Sigmoid colon (tissue), 7 donors: ENCODE results near the gene EXOSC9. TPM values are rescaled to one million over a fixed set of nuclear protein-coding genes. Genes with fewer than 3 reads are reported as not detected.

Experiments
- DNase-seq: peaks from one replicate; pipeline ENCODE4 v3.0.0-alpha.2; 2019
- H3K27ac ChIP-seq, 4 donors: fragments of 200-600 bp; sonication (generic); one replicate each; pipeline ENCODE4 v1.5.1; 2016 to 2019; ENCODE audit warnings: mild to moderate bottlenecking in 1 of 4
- H3K27me3 ChIP-seq, 3 donors: fragments of 200-600 bp; sonication (generic); one replicate each; pipeline ENCODE4 v1.5.1; 2019; ENCODE audit warnings: mild to moderate bottlenecking in 1 of 3
- H3K36me3 ChIP-seq, 4 donors: fragments of 200-600 bp; sonication (generic); one replicate each; pipeline ENCODE4 v1.5.1; 2016 to 2019
- H3K4me1 ChIP-seq, 4 donors: fragments of 200-600 bp; sonication (generic); one replicate each; pipeline ENCODE4 v1.5.1; 2017 to 2019
- H3K4me3 ChIP-seq, 4 donors: fragments of 200-600 bp; sonication (generic); one replicate each; pipeline ENCODE4 v1.5.1; 2017 to 2019; ENCODE audit warnings: mild to moderate bottlenecking in 2 of 4, moderate library complexity in 1 of 4
- H3K9me3 ChIP-seq, 4 donors: fragments of 200-600 bp in 3 of 4; sonication (generic) in 3 of 4; one replicate each; pipeline versions ENCODE4 v1.5.1 to v1.6.1; 2013 to 2019
- CTCF ChIP-seq, 4 experiments: fragments of 450-650 bp in 3 of 4; fragments of 200-600 bp in 1 of 4; IDR thresholded peaks; one replicate each; pipeline ENCODE4 v1.5.1; 2016 to 2019; ENCODE audit warnings: antibody characterized with exemption in 4 of 4, mild to moderate bottlenecking in 3 of 4, moderate library complexity in 2 of 4
- EP300 ChIP-seq, 4 donors: sonication (generic); formaldehyde crosslinking; IDR thresholded peaks; one replicate each; pipeline ENCODE4 v1.6.1; 2017; ENCODE audit warnings: antibody characterized with exemption in 4 of 4
- POLR2A ChIP-seq, 2 donors: fragments of 450-650 bp; IDR thresholded peaks; one replicate each; pipeline ENCODE4 v1.6.1; 2016; ENCODE audit warnings: antibody characterized with exemption in 2 of 2, mild to moderate bottlenecking in 2 of 2, moderate library complexity in 2 of 2
- POLR2AphosphoS5 ChIP-seq, 4 donors: sonication (generic); formaldehyde crosslinking; IDR thresholded peaks; one replicate each; pipeline ENCODE4 v1.6.1; 2017; ENCODE audit warnings: antibody characterized with exemption in 4 of 4
- WGBS, 2 donors: extraction: QIAGEN DNeasy Blood & Tissue Kit; methylation state at CpG; one replicate each; pipeline ENCODE4 v1.1.7; 2013; 5-methylcytosine and 5-hydroxymethylcytosine counted together
- intact Hi-C: fragments of 100-400 bp; cut with DNase I; formaldehyde crosslinking; loops from one replicate; pipeline ENCODE4 v1.15.1; 2023
- polyA plus RNA-seq, 3 donors: library from polyadenylated mRNA; stranded (reverse); fragments of 200-250 nt; gene quantifications; one replicate each; pipeline ENCODE4 v1.2.3, GENCODE V29; 2013
- total RNA-seq, 4 donors: library from RNA; depleted of rRNA; stranded (reverse); fragments of >200 nt; gene quantifications; one replicate each; pipeline ENCODE4 v1.1.0, GENCODE V29; 2016
- donor health status: healthy with polysubstance abuse.
- donor health status: Bipolar disorder and iron deficiency.
- donor health status: healthy.

Gene EXOSC9
- total and polyA plus RNA-seq, 7 donors: 8.3 to 25.3 (median 16.2) TPM

GRCh38 chr4:121767166-121767565, 34.0 kb upstream of the EXOSC9 start:
- H3K27me3 ChIP-seq: peaks cover 8 to 34% (median 17%) of the 10 kb centered on the region in 3 donors
- no peak for TF ChIP-seq POLR2AphosphoS5 (IDR thresholded peaks at IDR 0.05)
- no peak for TF ChIP-seq POLR2A (IDR thresholded peaks at IDR 0.05)
- TF ChIP-seq CTCF (IDR thresholded peaks at IDR 0.05): no peak
- no peak for TF ChIP-seq EP300 (IDR thresholded peaks at IDR 0.05)
- WGBS, 2 donors: 81 to 92% methylated on average over 4 of the region's 4 CpGs

GRCh38 chr4:121769341-121769740, 31.8 kb upstream of the EXOSC9 start:
- TF ChIP-seq EP300 (IDR thresholded peaks at IDR 0.05) (no peak), CTCF (IDR thresholded peaks at IDR 0.05) (no peak), POLR2A (IDR thresholded peaks at IDR 0.05) (no peak), POLR2AphosphoS5 (IDR thresholded peaks at IDR 0.05) (no peak)
- Histone ChIP-seq H3K27ac (no peak overlapping the region), H3K4me1 (peaks cover 0 to 9% (median 7%) of the 10 kb centered on the region in 4 donors), H3K4me3 (no peak overlapping the region), H3K36me3 (no peaks in the 10 kb centered on the region), H3K9me3 (no peaks in the 10 kb centered on the region), H3K27me3 (peaks cover 7 to 20% (median 11%) of the 10 kb centered on the region in 3 donors)
- no peak for DNase-seq
- intact Hi-C loops: no loop called here
- WGBS, 2 donors: 90 to 94% methylated on average over 2 of the region's 2 CpGs

More at GRCh38 chr4:121767166-121767565, 34.0 kb upstream of the EXOSC9 start:
- H3K36me3 ChIP-seq: no peaks in the 10 kb centered on the region
- intact Hi-C loops: no loop called here
- H3K4me3 ChIP-seq: no peak overlapping the region
- H3K27ac ChIP-seq: no peak overlapping the region
- DNase-seq: no peak
- peaks cover 0 to 10% (median 7%) of the 10 kb centered on the region in 4 donors for H3K4me1 ChIP-seq
- no peaks in the 10 kb centered on the region for H3K9me3 ChIP-seq

GRCh38 chr4:121771869-121772268, 29.3 kb upstream of the EXOSC9 start:
- TF ChIP-seq EP300 (IDR thresholded peaks at IDR 0.05) (no peak), POLR2AphosphoS5 (IDR thresholded peaks at IDR 0.05) (no peak)
- DNase-seq: no peak
- WGBS, 2 donors: 86 to 98% methylated on average over 1 of the region's 1 CpG
- no peak overlapping the region for H3K4me3 ChIP-seq
- H3K27ac ChIP-seq: no peak overlapping the region
- H3K36me3 ChIP-seq: no peaks in the 10 kb centered on the region
- H3K27me3 ChIP-seq: peaks cover 0 to 3% (median 0%) of the 10 kb centered on the region in 3 donors
- no peaks in the 10 kb centered on the region for H3K4me1 ChIP-seq
- H3K9me3 ChIP-seq: no peaks in the 10 kb centered on the region
- intact Hi-C loops: no loop called here

GRCh38 chr4:121773883-121774282, 27.2 kb upstream of the EXOSC9 start:
- Histone ChIP-seq H3K36me3 (no peaks in the 10 kb centered on the region), H3K4me3 (no peak overlapping the region), H3K4me1 (no peaks in the 10 kb centered on the region), H3K9me3 (no peaks in the 10 kb centered on the region), H3K27me3 (no peaks in the 10 kb centered on the region), H3K27ac (no peak overlapping the region)
- TF ChIP-seq POLR2A (IDR thresholded peaks at IDR 0.05) (no peak), EP300 (IDR thresholded peaks at IDR 0.05) (no peak), CTCF (IDR thresholded peaks at IDR 0.05) (no peak), POLR2AphosphoS5 (IDR thresholded peaks at IDR 0.05) (no peak)
- intact Hi-C loops: no loop called here
- whole genome bisulfite sequencing, 2 donors: 85 to 91% methylated on average over 1 of the region's 1 CpG
- DNase-seq: no peak

- Histone ChIP-seq H3K4me3 (no peak overlapping the region), H3K9me3 (no peaks in the 10 kb centered on the region), H3K27me3 (no peaks in the 10 kb centered on the region), H3K4me1 (no peaks in the 10 kb centered on the region), H3K36me3 (no peaks in the 10 kb centered on the region), H3K27ac (no peak overlapping the region)
- TF ChIP-seq EP300 (IDR thresholded peaks at IDR 0.05): no peak
- no peak for TF ChIP-seq POLR2AphosphoS5 (IDR thresholded peaks at IDR 0.05)
- no peak for TF ChIP-seq POLR2A (IDR thresholded peaks at IDR 0.05)
- TF ChIP-seq CTCF (IDR thresholded peaks at IDR 0.05): no peak
- DNase-seq: no peak
- WGBS, 2 donors: 78 to 83% methylated on average over 6 of the region's 6 CpGs
- intact Hi-C loops: no loop called here
These were observed 24.3 kb upstream of the EXOSC9 start for GRCh38 chr4:121776610-121777401.
